KOPT-K1 (cell line): ENCODE data around the gene DYRK1B.
"Not testable (repeated sequence)": the region's sequence is repeated elsewhere in the genome, so short reads cannot be mapped to it uniquely, and the experiment has no call there.

ENCODE experiments used
- H3K27ac ChIP-seq: fragments of 200-600 bp; sonication (generic); 2 replicates; pipeline ENCODE4 v1.5.1; 2016; ENCODE audit warnings: antibody characterized with exemption, mild to moderate bottlenecking, low read depth, low read length; ENCODE audit not compliant: poor library complexity, severe bottlenecking
- H3K36me3 ChIP-seq: fragments of 200-600 bp; sonication (generic); 2 replicates; pipeline ENCODE4 v1.5.1; 2017; ENCODE audit warnings: antibody characterized with exemption, mild to moderate bottlenecking, low read length, moderate library complexity; ENCODE audit not compliant: insufficient read depth
- H3K9me3 ChIP-seq: fragments of 200-600 bp; sonication (generic); 2 replicates; pipeline ENCODE4 v1.5.1; 2017; ENCODE audit warnings: antibody characterized with exemption, low read length, mild to moderate bottlenecking; ENCODE audit not compliant: insufficient read depth, poor library complexity, severe bottlenecking

The DYRK1B gene

GRCh38 chr19:39814111-39814510 lies 19.9 kb downstream of the DYRK1B start:
- H3K9me3 ChIP-seq, H3K27ac ChIP-seq, H3K36me3 ChIP-seq: not testable (repeated sequence)

- Histone ChIP-seq H3K9me3 (no peaks in the 10 kb centered on the region), H3K36me3 (no peaks in the 10 kb centered on the region), H3K27ac (no peak overlapping the region)
These were observed 20.5 kb downstream of the DYRK1B start for GRCh38 chr19:39813264-39813993.

- no peaks in the 10 kb centered on the region for H3K9me3 ChIP-seq
- no peaks in the 10 kb centered on the region for H3K36me3 ChIP-seq
- H3K27ac ChIP-seq, result no peak overlapping the region
These were observed 22.9 kb downstream of the DYRK1B start for GRCh38 chr19:39811064-39811463.

- no peaks in the 10 kb centered on the region for H3K36me3 ChIP-seq
- no peaks in the 10 kb centered on the region for H3K9me3 ChIP-seq
- H3K27ac ChIP-seq, result no peak overlapping the region
These were observed 23.5 kb downstream of the DYRK1B start for GRCh38 chr19:39810424-39810823.

GRCh38 chr19:39809368-39809767 lies 24.6 kb downstream of the DYRK1B start:
- no peaks in the 10 kb centered on the region for H3K9me3 ChIP-seq

GRCh38 chr19:39808688-39809087 lies 25.3 kb downstream of the DYRK1B start:
- not testable (repeated sequence) for H3K9me3 ChIP-seq, H3K27ac ChIP-seq, H3K36me3 ChIP-seq

More at GRCh38 chr19:39809368-39809767, 24.6 kb downstream of the DYRK1B start:
- no peak overlapping the region for H3K27ac ChIP-seq
- H3K36me3 ChIP-seq, result no peaks in the 10 kb centered on the region

- Histone ChIP-seq H3K9me3 (no peaks in the 10 kb centered on the region), H3K27ac (no peak overlapping the region), H3K36me3 (no peaks in the 10 kb centered on the region)
These were observed 26.1 kb downstream of the DYRK1B start for GRCh38 chr19:39807846-39808364.

GRCh38 chr19:39805104-39805503 lies 28.9 kb downstream of the DYRK1B start:
- Histone ChIP-seq H3K36me3 (no peaks in the 10 kb centered on the region), H3K9me3 (no peaks in the 10 kb centered on the region), H3K27ac (no peak overlapping the region)

- no peaks in the 10 kb centered on the region for H3K9me3 ChIP-seq
- no peaks in the 10 kb centered on the region for H3K36me3 ChIP-seq
- H3K27ac ChIP-seq, result no peak overlapping the region
These were observed 31.0 kb downstream of the DYRK1B start for GRCh38 chr19:39802958-39803357.

- Histone ChIP-seq H3K36me3 (no peaks in the 10 kb centered on the region), H3K9me3 (no peaks in the 10 kb centered on the region), H3K27ac (no peak overlapping the region)
These were observed 36.9 kb downstream of the DYRK1B start for GRCh38 chr19:39797083-39797482.

- H3K27ac ChIP-seq, result no peak overlapping the region
- no peaks in the 10 kb centered on the region for H3K36me3 ChIP-seq
- no peaks in the 10 kb centered on the region for H3K9me3 ChIP-seq
These were observed 37.9 kb downstream of the DYRK1B start for GRCh38 chr19:39796000-39796498.

- H3K36me3 ChIP-seq, result no peaks in the 10 kb centered on the region
- H3K9me3 ChIP-seq, result no peaks in the 10 kb centered on the region
- H3K27ac ChIP-seq, result no peak overlapping the region
These were observed 39.0 kb downstream of the DYRK1B start for GRCh38 chr19:39795001-39795400.

- Histone ChIP-seq H3K27ac (no peak overlapping the region), H3K9me3 (peaks cover 2% of the 10 kb centered on the region), H3K36me3 (no peaks in the 10 kb centered on the region)
These were observed 40.9 kb downstream of the DYRK1B start for GRCh38 chr19:39792999-39793546.

- no peaks in the 10 kb centered on the region for H3K36me3 ChIP-seq
- H3K27ac ChIP-seq, result no peak overlapping the region
- peaks cover 16% of the 10 kb centered on the region for H3K9me3 ChIP-seq
These were observed 45.7 kb downstream of the DYRK1B start for GRCh38 chr19:39788244-39788643.

GRCh38 chr19:39780894-39781293 lies 53.1 kb downstream of the DYRK1B start:
- H3K36me3 ChIP-seq, result no peaks in the 10 kb centered on the region
- H3K27ac ChIP-seq, result no peak overlapping the region
- H3K9me3 ChIP-seq, result peaks cover 7% of the 10 kb centered on the region

GRCh38 chr19:39778763-39779162 lies 55.2 kb downstream of the DYRK1B start, which contains the start of gene LEUTX:
Gene LEUTX, plus strand, starts transcription at chr19:39778854. Its CDS starts 67 bp downstream, at chr19:39778921.
- no peak within 1 kb of the TSS for H3K27ac ChIP-seq
- H3K9me3 ChIP-seq, result peaks cover 3% of the 10 kb centered on the region
- no peaks in the 10 kb centered on the region for H3K36me3 ChIP-seq
